GM13977 (cell line): ENCODE measurements around the gene LRRC53.

Experiments
- DNase-seq: peaks from one replicate; pipeline ENCODE4 v3.0.0; 2012; ENCODE audit warnings: low spot score
- CTCF ChIP-seq: IDR thresholded peaks from 2 replicates; pipeline ENCODE4 v1.5.1; 2012; ENCODE audit warnings: mild to moderate bottlenecking, control low read depth; ENCODE audit not compliant: insufficient read depth; ENCODE audit errors: extremely low read depth, missing control alignments
- in situ Hi-C: fragments of 300-500 bp; cut with MboI; formaldehyde crosslinking; loops from one replicate; pipeline ENCODE4 v1.12.0; 2022; ENCODE audit warnings: low sequenced_read_pairs, low pct_unique_long_range_greater_than_20kb, mixed read lengths, inconsistent platforms; ENCODE audit not compliant: unreplicated experiment

The LRRC53 gene

GRCh38 chr1:74429580-74429979 is 82.8 kb downstream of the LRRC53 start:
- no peak for DNase-seq
- no peak for TF ChIP-seq CTCF
- in situ Hi-C loops = no loop called here

GRCh38 chr1:74427681-74428080 is 84.7 kb downstream of the LRRC53 start:
- in situ Hi-C loops = no loop called here
- DNase-seq = no peak
- no peak for TF ChIP-seq CTCF

- TF ChIP-seq CTCF = no peak
- in situ Hi-C loops = no loop called here
- DNase-seq = no peak
Observed at GRCh38 chr1:74426208-74426937, 86.0 kb downstream of the LRRC53 start.

- in situ Hi-C loops = no loop called here
- no peak for TF ChIP-seq CTCF
Observed at GRCh38 chr1:74425676-74426075, 86.7 kb downstream of the LRRC53 start.

GRCh38 chr1:74423471-74423870 is 88.9 kb downstream of the LRRC53 start:
- in situ Hi-C loops = no loop called here
- no peak for DNase-seq
- no peak for TF ChIP-seq CTCF

More at GRCh38 chr1:74425676-74426075, 86.7 kb downstream of the LRRC53 start:
- DNase-seq = no peak

GRCh38 chr1:74422421-74423292 is 89.8 kb downstream of the LRRC53 start:
- in situ Hi-C loops = no loop called here
- no peak for DNase-seq
- TF ChIP-seq CTCF = no peak
